Left renal pelvis (tissue), 4 donors: ENCODE measurements around the gene FBXL15. TPM values are rescaled to one million over a fixed set of nuclear protein-coding genes. Genes with fewer than 3 reads are reported as not detected.

Source experiments
- DNase-seq, 4 donors: peaks; one replicate each; pipeline ENCODE4 v3.0.0-alpha.2; 2013; ENCODE audit warnings: low read depth in 4 of 4, low spot score in 3 of 4
- polyA plus RNA-seq, 4 donors: library from polyadenylated mRNA; unstranded; fragments of 120-200 nt; gene quantifications; one replicate each; pipeline ENCODE4 v1.2.1, GENCODE V29; 2013; ENCODE audit not compliant: insufficient read length in 4 of 4

The FBXL15 gene
- polyA plus RNA-seq, 4 donors = 5.3 to 13.5 (median 7.1) TPM

GRCh38 chr10:102397222-102398171, 23.1 kb upstream of the FBXL15 start:
- no peak for DNase-seq

- DNase-seq = no peak
Measured at GRCh38 chr10:102398172-102399020, 22.2 kb upstream of the FBXL15 start.

GRCh38 chr10:102399217-102400021, 21.2 kb upstream of the FBXL15 start:
- DNase-seq = peak in 1 of 4 donors; percentile 69

GRCh38 chr10:102400076-102400475, 20.6 kb upstream of the FBXL15 start:
- DNase-seq = no peak

- DNase-seq = no peak
Measured at GRCh38 chr10:102400598-102401341, 19.9 kb upstream of the FBXL15 start.

- no peak for DNase-seq
Measured at GRCh38 chr10:102401342-102401654, 19.3 kb upstream of the FBXL15 start.

- no peak for DNase-seq
Measured at GRCh38 chr10:102401735-102402511, 18.7 kb upstream of the FBXL15 start.

- DNase-seq = no peak
Measured at GRCh38 chr10:102402512-102402896, 18.1 kb upstream of the FBXL15 start.

- DNase-seq = no peak
Measured at GRCh38 chr10:102403115-102403514, 17.5 kb upstream of the FBXL15 start.

GRCh38 chr10:102404361-102405107, 16.1 kb upstream of the FBXL15 start:
- DNase-seq = no peak

GRCh38 chr10:102405108-102405571, 15.5 kb upstream of the FBXL15 start:
- no peak for DNase-seq

- DNase-seq = no peak
Measured at GRCh38 chr10:102405632-102406031, 15.0 kb upstream of the FBXL15 start.

- DNase-seq = no peak
Measured at GRCh38 chr10:102406815-102407214, 13.8 kb upstream of the FBXL15 start.

GRCh38 chr10:102407425-102408130, 13.1 kb upstream of the FBXL15 start:
- no peak for DNase-seq

- DNase-seq = no peak
Measured at GRCh38 chr10:102408131-102408727, 12.4 kb upstream of the FBXL15 start.

GRCh38 chr10:102408728-102409603, 11.7 kb upstream of the FBXL15 start:
- DNase-seq = no peak
